GM19239 (cell line): ENCODE results near the gene LRATD1.
A peak's percentile ranks its signal among the peaks of the same experiment; 100 is the strongest.

Source experiments
- DNase-seq: peaks from one replicate; pipeline ENCODE4 v3.0.0; 2011; ENCODE audit warnings: low spot score; ENCODE audit not compliant: insufficient read length
- FAIRE-seq: peaks from 2 replicates; lab custom pipeline; 2011; peaks lifted over from hg19 to GRCh38; lab: Jason Lieb, UNC

LRATD1 gene

DNA sequence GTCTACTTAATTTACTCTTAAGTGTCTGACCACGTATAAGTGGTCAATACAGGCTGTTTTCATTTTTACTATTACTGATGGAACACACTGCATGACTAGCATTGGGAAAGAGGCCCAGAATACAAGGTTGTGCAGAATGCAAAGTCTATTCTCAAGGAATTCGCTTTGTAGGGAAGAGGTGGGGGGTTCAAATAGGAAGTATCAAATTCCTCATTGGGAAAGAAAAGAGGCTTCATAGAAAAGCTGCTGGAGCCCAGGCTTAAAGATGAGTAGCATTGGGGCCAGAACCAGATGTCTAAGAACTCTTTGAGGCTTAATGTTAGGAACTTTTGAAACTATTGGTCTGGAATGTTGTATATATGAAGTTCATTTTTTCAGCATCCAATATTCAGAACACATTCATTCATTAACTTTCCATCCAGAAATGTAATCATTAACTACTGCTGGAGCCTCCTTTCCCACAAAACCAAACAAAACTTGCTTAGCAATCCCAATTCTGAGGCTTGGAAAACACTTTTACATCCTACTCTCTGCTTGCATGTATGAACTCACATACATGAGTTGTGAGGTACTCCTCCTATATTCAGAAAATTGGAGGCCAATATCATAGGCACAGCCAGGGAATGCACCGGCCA, 994 bp upstream of the LRATD1 start:
- DNase-seq (no peak), FAIRE-seq (no peak)

DNA sequence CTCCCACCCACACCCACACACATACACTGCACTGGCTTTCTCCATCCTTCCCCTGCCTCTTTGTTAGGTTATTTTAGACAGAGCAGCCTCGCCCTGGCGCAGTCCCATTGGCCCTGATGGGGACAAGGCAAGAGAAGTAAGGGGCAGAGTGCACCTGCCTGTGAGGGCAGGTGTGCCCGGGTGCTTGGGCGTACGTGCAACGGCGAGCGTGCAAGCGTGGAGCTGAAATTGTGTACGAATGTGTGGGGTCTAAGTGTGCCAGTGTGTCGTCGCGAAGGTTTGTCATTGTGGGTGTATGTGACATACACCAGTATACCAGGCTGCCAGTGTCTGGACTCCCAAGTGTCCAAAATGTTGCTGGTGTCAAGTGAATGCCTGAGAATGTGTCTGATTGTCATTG, 544 bp downstream of the LRATD1 start:
- DNase-seq, result no peak
- no peak for FAIRE-seq

DNA sequence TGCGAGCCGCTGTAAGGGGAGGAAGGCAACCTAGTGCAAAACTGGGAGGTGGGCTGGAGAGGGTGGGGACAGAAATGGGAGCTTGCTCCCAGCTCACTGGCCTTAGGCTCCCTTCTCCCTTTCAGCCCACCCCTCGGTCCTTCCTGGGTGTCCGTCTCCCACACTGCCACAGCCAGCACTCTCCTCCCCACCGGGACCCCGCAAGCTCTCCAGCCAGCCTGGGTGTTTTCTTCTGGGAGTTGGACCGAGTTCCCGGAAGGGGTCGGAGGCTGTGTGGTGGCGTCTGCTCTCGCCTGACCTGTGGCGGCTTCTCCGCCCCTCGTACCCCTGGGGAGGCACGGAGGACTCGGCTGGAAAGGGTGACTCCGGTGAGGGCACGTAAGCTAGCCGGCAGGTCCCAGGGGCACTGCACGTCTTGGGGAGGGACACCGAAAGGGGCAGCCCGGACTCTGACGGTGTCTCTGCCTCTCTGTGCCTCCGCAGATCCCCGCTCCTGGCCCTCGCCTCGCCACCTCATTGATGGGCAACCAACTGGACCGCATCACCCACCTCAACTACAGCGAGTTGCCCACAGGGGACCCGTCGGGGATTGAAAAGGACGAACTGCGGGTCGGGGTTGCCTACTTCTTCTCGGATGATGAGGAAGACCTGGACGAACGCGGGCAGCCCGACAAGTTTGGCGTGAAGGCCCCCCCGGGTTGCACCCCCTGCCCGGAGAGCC, 1.1 kb downstream of the LRATD1 start:
- DNase-seq, result no peak
- FAIRE-seq, result no peak

DNA sequence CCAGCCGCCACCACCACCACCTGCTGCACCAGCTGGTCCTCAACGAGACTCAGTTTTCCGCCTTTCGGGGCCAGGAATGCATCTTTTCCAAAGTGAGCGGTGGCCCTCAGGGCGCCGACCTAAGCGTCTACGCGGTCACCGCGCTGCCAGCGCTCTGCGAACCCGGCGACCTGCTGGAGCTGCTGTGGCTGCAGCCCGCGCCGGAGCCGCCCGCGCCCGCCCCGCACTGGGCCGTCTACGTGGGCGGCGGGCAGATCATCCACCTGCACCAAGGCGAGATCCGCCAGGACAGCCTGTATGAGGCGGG, 1.6 kb downstream of the LRATD1 start:
- no peak for DNase-seq
- FAIRE-seq, result no peak

DNA sequence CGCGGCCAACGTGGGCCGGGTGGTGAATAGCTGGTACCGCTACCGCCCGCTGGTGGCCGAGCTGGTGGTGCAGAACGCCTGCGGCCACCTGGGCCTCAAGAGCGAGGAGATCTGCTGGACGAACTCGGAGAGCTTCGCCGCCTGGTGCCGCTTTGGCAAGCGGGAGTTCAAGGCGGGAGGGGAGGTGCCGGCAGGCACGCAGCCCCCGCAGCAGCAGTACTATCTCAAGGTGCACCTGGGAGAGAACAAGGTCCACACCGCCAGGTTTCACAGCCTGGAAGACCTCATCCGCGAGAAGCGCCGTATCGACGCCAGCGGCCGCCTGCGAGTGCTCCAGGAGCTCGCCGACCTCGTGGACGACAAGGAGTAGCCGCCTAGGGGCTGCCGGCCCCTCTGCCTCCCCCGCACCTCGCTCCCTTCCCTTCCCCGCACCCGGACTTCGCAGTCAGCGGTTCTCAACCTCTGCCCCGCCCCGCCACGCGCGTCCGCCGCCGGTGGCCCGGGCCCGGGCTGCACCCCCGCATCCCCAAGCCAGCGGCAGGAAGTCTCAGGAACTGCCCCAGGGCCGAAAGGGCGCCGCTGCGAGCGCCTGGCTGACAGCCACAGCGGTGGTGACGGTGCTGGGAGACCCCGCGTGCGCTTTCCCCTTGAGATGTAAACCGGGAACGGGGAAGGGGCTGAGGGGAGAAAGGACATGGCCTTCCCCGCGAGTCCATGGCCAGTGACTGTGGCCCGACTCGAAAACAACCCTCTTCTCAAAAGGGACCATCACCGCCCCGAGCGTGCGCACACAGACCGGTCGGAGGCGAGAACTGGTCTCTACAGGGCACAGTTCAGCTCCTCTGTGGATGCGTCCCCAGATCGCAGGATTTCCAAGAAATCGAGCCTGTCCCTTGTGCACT, 2.2 kb downstream of the LRATD1 start:
- DNase-seq (no peak), FAIRE-seq (no peak)

DNA sequence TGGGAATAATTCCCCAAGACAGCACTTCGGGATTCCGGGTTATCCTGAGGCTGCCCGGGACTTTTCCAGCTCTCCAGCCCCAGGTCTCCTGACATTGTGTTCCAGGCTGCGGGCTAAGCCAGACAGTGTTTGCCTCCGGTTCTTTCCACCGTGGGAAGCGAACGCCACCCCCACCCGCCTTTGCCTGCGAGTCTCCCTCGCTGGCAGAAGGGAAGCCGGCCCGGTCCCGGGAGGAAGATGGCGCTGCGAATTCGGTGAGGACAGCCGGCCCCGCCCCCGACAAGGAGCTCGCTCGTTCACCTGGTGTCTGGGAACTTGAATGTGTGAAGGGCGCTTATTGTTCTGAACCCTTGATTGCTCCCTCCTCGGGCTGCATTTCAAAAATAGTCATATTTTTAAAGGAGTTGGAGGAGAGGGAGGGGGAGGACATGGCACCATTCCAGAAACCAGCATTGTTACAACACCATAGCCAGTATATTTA, 2.9 kb downstream of the LRATD1 start:
- no peak for DNase-seq

DNA sequence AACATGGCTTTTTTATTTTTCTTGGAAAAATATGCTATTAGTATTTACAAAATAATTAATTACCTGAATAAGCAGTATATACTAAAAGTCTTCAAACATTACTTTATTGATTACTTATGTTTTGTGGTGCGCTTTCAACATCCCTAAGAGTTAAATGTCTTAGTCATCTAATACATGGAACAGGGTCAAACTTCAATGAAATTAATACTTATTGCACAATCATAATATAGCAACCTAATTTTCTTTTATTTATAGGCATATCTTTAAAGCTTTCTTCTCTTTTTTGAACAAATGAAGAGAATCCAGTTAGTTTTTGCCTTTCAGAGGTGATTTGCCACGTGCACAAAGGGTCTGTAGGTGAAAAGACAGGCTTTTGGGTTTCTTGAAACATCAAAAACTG, 6.0 kb downstream of the LRATD1 start:
- FAIRE-seq, result no peak
- DNase-seq, result no peak

More for the DNA sequence above, 2.9 kb downstream of the LRATD1 start:
- no peak for FAIRE-seq

DNA sequence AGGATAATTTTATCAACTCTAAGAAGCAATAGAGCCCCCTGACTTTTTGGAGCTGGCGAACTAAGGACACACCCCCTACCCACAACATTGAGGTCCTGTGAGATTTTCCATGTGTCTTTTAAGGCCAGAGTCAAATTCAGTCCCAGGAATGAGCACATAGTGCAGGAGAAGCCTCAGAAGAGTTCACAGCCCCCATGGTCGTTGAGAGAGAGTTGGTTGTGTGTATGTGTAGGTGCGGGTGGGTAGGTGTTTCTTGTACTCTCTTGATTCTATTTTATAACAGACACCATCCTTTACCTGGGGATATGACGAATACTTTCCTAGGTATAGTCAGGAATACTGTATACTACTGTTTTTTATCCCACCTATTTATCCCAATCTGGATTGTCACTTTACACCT, 8.6 kb downstream of the LRATD1 start:
- FAIRE-seq (no peak), DNase-seq (no peak)

DNA sequence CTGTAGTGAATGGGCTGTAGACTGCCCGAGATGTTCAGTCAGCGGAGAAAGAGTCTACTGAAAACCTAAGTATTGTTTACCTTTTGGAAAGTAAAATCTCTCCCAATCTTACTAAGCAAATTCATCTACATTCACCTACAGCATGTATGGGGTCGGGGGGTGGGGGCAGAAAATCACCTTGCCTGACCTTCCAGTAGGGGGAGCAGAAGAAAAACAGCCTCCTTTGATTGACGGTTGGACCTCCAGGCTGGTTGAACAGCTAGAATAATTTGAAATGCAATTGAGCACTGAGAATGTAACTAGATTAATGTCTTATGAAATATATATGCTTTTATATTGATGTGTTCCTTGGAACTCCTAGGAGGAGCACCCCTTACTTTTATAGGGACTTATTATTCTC, 10.0 kb downstream of the LRATD1 start:
- no peak for DNase-seq
- FAIRE-seq, result no peak

DNA sequence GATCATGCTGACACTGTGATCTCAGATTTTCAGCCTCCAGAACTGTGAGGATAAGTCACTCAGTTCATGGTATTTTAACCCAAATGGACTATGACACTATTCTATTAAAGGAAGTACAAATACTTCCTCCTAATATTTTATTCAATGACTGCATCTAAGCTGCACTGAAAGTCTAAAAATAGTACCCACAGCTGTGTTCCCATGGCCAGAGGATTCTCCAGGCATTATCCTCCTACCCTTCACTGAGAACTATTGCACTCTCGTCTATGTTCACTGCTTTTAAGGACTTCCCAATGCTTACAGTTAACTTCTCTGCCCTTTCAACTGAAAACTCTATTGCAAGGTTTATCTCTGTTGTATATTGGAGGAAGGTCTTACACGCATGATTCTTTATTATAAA, 15.2 kb downstream of the LRATD1 start:
- DNase-seq, result no peak
- FAIRE-seq, result no peak

DNA sequence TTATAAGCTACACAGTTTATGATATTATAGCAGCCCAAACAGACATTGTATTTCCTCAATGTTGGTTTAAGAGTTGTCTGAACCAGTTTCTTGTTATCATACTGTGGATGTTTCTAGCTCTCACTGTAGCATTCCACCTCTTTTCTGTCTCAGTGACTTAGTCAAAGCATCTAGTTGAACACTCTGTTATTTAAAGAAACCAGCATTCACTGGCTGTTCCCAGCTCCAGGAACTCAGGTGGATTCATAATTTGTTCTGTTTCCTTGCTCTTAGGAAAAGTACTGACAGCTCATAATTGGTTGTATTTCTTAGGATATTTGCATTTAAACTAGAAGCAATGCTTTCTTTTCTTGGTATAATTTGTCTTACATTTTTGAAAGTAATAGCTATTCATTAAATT, 17.5 kb downstream of the LRATD1 start:
- no peak for FAIRE-seq

DNA sequence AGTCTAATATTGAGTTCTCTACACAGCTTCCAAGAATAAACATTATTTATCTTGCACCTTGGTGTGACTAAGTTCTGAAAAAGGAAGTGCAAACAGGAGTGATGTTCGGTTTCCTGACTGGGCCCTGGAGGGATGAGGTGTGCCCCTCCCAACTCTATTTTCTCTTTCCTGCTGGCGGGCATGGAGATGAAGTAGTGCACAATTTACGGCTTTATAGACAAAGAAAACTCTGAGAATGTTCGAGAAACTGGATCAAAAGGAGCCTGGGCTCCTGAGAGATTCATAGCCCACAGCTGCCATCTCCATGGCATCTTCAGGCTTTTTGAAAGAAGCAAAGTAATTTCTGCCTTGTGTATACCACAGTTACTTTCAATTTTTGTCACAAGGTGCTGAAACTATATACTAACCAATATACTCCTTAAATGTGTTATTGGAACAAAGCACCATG, 22.3 kb downstream of the LRATD1 start:
- no peak for DNase-seq
- peak; percentile 88 for FAIRE-seq

More for the DNA sequence above, 17.5 kb downstream of the LRATD1 start:
- DNase-seq, result no peak

DNA sequence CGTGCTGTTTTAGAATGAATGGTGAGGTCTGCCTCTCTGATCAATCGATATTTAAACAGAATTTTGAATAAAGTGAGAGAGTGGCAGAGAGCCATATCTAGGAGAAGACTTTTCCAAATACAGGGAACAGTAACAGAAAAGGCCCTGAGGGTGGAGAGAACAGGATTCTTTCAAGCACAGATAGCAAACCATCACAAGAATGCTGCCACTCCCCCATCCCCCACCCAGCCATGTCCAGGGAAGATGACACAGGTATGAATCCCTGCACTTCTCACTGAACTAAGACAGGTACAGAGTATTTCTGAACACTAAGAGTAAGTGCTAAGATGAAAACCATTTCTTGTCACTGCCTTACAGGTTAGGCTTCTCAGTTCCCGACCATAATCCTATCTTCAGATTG, 23.6 kb downstream of the LRATD1 start:
- DNase-seq (no peak), FAIRE-seq (no peak)

DNA sequence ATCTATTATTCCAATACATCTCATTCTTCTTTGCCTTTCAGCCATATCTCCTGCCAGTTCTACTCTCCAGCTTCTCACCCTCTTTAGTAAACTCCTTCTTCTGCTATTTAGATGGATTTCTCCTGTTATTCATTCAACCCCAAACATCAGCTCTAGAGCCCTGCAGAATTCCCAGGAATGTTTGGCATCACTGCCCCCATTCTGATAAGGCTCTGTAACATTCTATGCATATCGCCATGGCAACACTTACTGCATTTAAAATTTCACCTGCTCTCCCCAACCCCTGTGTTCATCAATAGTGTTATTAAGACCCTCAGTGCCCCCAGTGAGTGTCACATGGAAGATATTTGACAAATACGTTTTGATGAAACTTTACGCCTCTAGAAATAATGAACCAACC, 28.6 kb downstream of the LRATD1 start:
- DNase-seq (no peak), FAIRE-seq (no peak)

DNA sequence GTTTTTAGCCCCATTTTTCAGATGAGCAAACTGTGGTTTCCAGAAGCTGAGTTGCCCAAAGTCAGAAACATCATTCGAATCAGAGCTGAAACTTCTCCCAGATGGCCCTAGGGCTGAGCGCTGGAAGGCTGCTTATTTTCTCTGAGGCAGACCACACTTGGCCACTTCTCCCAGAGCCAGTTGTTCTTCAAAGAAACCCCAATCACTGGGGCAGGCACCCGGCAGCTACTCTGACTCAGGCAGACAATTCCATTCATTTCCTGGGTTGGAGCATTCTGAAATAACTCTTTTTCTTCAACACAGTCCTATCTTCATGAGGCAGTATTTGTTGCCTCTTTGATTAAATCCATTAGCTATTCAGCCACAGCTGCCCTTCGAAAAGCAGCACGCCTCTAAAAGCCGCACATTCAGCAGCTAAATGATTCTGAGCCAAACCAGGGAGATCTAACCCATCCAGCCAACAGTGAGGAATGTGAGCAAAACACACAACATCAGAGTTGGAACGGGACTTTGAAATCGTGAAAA, 40.9 kb downstream of the LRATD1 start:
- no peak for DNase-seq
- FAIRE-seq, result no peak

DNA sequence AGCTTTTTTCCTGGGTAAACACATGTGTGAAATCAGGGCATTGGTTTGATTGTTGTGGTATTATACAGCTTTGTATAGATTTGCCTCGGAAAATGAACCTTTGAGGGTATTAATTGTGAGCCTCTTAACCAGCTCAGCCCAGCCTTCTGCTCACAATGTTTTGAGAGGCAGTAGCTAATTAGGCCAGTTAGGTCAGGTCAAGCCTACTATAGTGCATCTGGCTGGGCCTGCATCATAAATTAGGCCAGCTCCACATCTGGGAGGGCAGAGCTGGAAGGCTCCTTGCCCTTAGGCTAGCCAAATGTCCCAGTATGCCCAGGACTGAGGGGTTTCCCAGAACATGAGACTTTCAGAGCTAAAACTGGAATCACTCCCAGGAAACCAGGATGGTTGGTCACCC, 43.0 kb downstream of the LRATD1 start:
- FAIRE-seq (no peak), DNase-seq (no peak)

DNA sequence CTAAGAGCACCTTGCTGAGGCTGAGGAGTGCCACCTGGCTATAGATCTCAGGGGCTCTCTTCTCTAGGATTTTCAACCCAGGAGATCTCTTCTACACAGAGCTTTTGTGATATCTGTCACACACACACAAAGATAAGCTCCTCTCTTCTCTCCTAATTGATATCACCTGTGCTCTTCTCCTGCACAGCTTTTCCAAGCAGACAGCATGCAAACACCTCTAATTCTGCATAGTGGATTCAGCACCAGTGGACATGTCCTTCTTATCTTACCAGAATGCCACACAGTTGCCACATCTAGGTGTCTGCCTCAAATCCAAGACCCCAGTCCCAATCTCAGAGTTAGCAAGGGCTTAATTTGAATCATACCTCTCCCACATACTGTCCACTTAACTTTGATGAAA, 43.9 kb downstream of the LRATD1 start:
- no peak for FAIRE-seq

DNA sequence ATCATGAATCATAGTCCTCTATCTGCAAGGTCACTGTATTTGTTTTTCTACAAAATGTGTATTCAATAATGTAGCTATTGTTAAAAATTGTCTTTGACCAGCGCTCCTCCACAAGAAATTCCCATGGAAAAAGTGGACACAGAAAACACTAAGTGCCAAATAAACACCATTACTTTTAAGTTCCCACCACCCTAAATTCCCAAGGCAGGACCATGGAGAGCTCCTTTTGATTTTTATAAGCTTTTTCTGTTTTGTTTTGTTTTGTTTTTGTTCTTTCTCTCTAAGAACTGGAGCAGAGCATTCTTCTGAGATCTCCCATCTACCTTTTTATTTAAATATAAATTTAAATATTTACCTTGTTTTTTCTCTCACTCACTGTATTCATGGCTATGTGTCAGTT, 44.5 kb downstream of the LRATD1 start:
- no peak for FAIRE-seq
- DNase-seq, result no peak

More for the DNA sequence above, 43.9 kb downstream of the LRATD1 start:
- DNase-seq, result no peak

DNA sequence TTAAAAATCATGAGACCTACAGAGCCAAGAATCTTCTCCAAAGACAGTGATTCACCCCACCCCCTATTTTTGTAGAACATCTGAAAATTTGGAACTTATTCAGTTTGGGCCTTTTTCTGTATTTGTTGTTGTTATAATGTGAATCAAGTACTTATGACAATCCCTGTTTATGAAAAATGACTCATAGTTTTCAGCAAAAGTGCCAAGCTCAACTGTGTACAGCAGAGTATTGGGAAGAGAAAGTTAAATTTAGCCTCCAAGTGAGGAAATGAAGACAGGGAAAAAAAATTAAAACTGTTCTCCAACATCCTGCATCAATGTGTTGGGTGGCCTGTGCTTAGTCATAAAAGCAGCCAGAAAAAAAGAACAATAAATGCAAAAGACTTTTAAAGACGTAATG, 46.2 kb downstream of the LRATD1 start:
- no peak for FAIRE-seq
- DNase-seq, result no peak

DNA sequence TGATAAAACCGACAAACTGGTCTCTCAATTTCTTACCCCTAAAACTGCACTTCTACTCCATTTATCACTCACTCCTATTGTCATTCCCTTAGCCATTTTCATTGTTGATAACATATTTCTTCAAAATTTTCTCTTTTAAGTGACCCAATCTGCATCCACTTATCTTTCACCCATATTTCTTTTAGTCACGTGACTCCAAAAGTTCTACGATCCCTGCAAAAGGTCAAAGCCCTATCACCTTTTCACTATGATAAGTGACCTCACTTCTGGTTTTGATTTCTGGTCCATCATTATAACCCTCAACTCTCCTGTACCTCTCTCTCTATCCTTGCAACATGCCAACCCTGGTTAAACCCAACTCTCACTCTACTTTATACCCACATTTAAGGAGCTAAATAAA, 49.1 kb downstream of the LRATD1 start:
- DNase-seq, result no peak
- FAIRE-seq, result no peak
